SU-DHL-6 (cell line): ENCODE measurements around the gene MALRD1.

ENCODE experiments used
- H2AFZ ChIP-seq: fragments of 200-600 bp; sonication (generic); 2 replicates; pipeline ENCODE4 v1.6.1; 2014; ENCODE audit warnings: low read depth, mild to moderate bottlenecking, moderate library complexity, mixed read lengths, antibody characterized with exemption, low read length; ENCODE audit not compliant: severe bottlenecking
- H3F3A ChIP-seq: fragments of 200-600 bp; shearing (Covaris generic); 2 replicates; pipeline ENCODE4 v1.6.0; 2016; ENCODE audit warnings: antibody characterized with exemption, mild to moderate bottlenecking; ENCODE audit not compliant: insufficient read depth
- H3K27ac ChIP-seq: fragments of 200-600 bp; sonication (generic); 2 replicates; pipeline ENCODE4 v1.5.1; 2016; ENCODE audit warnings: low read depth, mild to moderate bottlenecking, low read length, moderate library complexity, mixed read lengths
- H3K27me3 ChIP-seq: fragments of 200-600 bp; sonication (generic), shearing (Covaris generic); 2 replicates; pipeline ENCODE4 v1.6.0; 2014; ENCODE audit warnings: mild to moderate bottlenecking, low read length
- H3K36me3 ChIP-seq: fragments of 200-600 bp; sonication (generic); 2 replicates; pipeline ENCODE4 v1.6.1; 2014; ENCODE audit warnings: mild to moderate bottlenecking, low read length, mixed read lengths
- H3K4me2 ChIP-seq: fragments of 300-600, 200-600 bp; shearing (Covaris generic), sonication (generic); 2 replicates; pipeline ENCODE4 v1.6.0; 2014; ENCODE audit warnings: low read length, low read depth, mild to moderate bottlenecking; ENCODE audit not compliant: poor library complexity, severe bottlenecking
- H3K4me3 ChIP-seq: fragments of 200-600 bp; sonication (generic); 2 replicates; pipeline ENCODE4 v1.5.1; 2014; ENCODE audit warnings: antibody characterized with exemption, low read length, mild to moderate bottlenecking, mixed read lengths; ENCODE audit not compliant: insufficient read depth, poor library complexity, severe bottlenecking
- H3K79me2 ChIP-seq: fragments of 200-600 bp; sonication (generic); 2 replicates; pipeline ENCODE4 v1.6.1; 2014; ENCODE audit warnings: mild to moderate bottlenecking, low read length, moderate library complexity; ENCODE audit not compliant: insufficient read depth
- H3K9ac ChIP-seq: fragments of 200-600 bp; sonication (generic); 2 replicates; pipeline ENCODE4 v1.7.0; 2014; ENCODE audit warnings: mild to moderate bottlenecking, low read length
- H3K9me2 ChIP-seq: fragments of 200-600 bp; sonication (generic); replicated peaks from 2 replicates; pipeline ENCODE4 v1.6.1; 2014; ENCODE audit warnings: low read length; ENCODE audit not compliant: insufficient read depth
- H3K9me3 ChIP-seq: fragments of 200-600 bp; sonication (generic); 2 replicates; pipeline ENCODE4 v1.6.1; 2014; ENCODE audit warnings: low read length, mixed read lengths; ENCODE audit not compliant: insufficient read depth
- H4K20me1 ChIP-seq: fragments of 200-600 bp; sonication (generic); 2 replicates; pipeline ENCODE4 v1.6.1; 2014; ENCODE audit warnings: low read depth, mild to moderate bottlenecking, antibody characterized with exemption, low read length, moderate library complexity, mixed read lengths
- EZH2phosphoT487 ChIP-seq: fragments of 200-600 bp; sonication (generic), shearing (Covaris generic); conservative IDR thresholded peaks from 2 replicates; pipeline ENCODE4 v1.6.1; 2018; ENCODE audit warnings: mild to moderate bottlenecking, antibody characterized with exemption, low read length, moderate library complexity, mixed read lengths
- TF ChIP-seq, protein P1 (sequence below): fragments of 200-600 bp; sonication (generic); IDR thresholded peaks from one replicate; pipeline ENCODE4 v1.5.1; 2017; ENCODE audit warnings: antibody characterized with exemption, mild to moderate bottlenecking, low read length, moderate library complexity; ENCODE audit not compliant: insufficient read depth, poor library complexity, severe bottlenecking

MALRD1 gene

DNA sequence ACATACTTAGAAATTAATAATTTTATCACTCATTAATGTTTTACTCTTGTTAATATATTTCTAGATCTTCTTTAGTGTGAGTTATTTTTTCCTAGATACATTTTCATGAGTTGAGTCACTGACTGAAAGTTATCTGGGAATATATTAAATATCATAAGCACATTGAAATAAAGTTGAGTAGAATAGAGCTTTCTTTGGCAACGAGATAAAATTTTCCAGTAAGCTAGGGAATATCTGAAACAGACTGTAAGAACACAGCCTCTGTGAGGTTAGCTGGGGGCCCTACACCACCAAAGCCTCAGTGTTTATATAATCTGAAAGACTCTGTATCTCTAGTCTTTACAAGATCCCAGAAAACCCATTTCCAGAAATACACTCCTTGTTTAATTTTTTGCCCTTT is 419.8 kb downstream of the MALRD1 start:
- Histone ChIP-seq H3K9me2 (no peaks in the 10 kb centered on the region), H3K36me3 (no peaks in the 10 kb centered on the region), H2AFZ (no peak overlapping the region), H3K27ac (no peak overlapping the region), H3K9ac (no peak overlapping the region), H3K4me3 (no peak overlapping the region), H3F3A (no peaks in the 10 kb centered on the region), H4K20me1 (no peaks in the 10 kb centered on the region), H3K4me2 (no peak overlapping the region), H3K79me2 (no peaks in the 10 kb centered on the region), H3K27me3 (no peaks in the 10 kb centered on the region), H3K9me3 (no peaks in the 10 kb centered on the region)
- no peak for TF ChIP-seq EZH2phosphoT487

DNA sequence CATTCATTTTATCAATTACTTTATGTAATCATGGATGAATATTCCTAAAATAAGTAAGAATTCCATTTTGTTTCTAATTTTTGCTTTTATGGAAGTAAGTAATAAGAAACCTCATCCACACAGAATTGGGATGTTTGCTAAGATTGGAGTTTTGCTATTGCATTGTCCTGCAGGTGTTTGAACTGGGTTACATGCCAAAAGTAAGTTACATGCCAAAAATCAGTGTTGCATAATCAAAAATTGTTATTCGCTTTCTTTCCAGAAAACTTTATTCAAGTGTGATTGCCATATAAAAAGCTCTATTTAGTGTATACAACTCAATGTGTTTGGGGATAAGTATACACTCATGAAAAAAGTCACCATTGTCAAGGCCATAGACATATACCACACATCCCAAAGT is 420.9 kb downstream of the MALRD1 start:
- no peak overlapping the region for H3K9ac ChIP-seq
- H3K79me2 ChIP-seq = no peaks in the 10 kb centered on the region
- no peak overlapping the region for H2AFZ ChIP-seq
- H3K36me3 ChIP-seq = no peaks in the 10 kb centered on the region
- H3F3A ChIP-seq = no peaks in the 10 kb centered on the region
- no peak overlapping the region for H3K4me3 ChIP-seq
- H3K27me3 ChIP-seq = no peaks in the 10 kb centered on the region
- H3K9me3 ChIP-seq = no peaks in the 10 kb centered on the region
- H3K27ac ChIP-seq = no peak overlapping the region
- no peak for TF ChIP-seq EZH2phosphoT487
- H3K4me2 ChIP-seq = no peak overlapping the region
- H4K20me1 ChIP-seq = no peaks in the 10 kb centered on the region
- no peaks in the 10 kb centered on the region for H3K9me2 ChIP-seq

DNA sequence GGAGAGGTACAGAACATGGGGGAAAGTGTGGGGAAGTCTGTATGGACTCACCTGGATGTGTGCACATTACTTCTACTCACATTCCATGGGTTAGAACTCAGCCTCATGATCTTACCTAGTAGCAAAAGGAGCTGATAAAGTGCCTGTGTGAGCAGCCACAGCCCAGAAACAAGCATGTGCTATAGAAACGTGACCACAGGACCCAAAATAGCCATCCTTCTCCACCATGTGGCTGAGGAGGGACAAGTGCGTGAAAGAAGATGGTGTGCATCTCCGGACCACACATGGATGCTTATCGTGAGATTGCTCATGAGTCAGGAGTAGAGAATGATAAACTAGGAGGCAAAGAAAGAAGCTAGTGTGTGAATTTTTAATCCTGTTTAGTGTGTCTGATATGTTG is 431.3 kb downstream of the MALRD1 start:
- H3K27ac ChIP-seq = no peak overlapping the region

DNA sequence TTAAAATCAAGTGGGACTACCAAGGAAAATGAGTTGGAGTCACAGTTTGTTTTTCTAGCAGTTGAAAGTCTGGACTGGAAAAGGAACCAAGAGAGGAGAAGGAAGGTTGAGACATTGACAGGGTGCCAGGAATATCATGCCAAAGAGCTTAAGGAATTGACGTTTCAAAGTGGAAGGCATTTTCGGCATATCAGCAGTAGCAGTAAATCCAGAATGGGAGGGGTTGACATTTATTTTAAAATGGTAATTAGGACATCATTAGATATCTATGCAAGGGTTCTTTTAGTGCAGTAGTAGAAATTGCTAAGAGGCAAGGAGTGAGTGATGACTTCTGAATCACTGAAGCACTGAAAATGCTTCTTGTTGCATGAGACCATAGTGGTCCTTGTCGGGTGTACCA is 431.8 kb downstream of the MALRD1 start:
- TF ChIP-seq EZH2phosphoT487 = no peak
- TF ChIP-seq, protein P1, sequence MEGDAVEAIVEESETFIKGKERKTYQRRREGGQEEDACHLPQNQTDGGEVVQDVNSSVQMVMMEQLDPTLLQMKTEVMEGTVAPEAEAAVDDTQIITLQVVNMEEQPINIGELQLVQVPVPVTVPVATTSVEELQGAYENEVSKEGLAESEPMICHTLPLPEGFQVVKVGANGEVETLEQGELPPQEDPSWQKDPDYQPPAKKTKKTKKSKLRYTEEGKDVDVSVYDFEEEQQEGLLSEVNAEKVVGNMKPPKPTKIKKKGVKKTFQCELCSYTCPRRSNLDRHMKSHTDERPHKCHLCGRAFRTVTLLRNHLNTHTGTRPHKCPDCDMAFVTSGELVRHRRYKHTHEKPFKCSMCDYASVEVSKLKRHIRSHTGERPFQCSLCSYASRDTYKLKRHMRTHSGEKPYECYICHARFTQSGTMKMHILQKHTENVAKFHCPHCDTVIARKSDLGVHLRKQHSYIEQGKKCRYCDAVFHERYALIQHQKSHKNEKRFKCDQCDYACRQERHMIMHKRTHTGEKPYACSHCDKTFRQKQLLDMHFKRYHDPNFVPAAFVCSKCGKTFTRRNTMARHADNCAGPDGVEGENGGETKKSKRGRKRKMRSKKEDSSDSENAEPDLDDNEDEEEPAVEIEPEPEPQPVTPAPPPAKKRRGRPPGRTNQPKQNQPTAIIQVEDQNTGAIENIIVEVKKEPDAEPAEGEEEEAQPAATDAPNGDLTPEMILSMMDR = no peak
- H3K4me2 ChIP-seq = no peak overlapping the region
- H3K79me2 ChIP-seq = no peaks in the 10 kb centered on the region
- no peaks in the 10 kb centered on the region for H3K9me3 ChIP-seq
- no peak overlapping the region for H2AFZ ChIP-seq
- H3K36me3 ChIP-seq = no peaks in the 10 kb centered on the region
- H3K9me2 ChIP-seq = no peaks in the 10 kb centered on the region
- H3K27ac ChIP-seq = no peak overlapping the region
- no peaks in the 10 kb centered on the region for H4K20me1 ChIP-seq
- no peaks in the 10 kb centered on the region for H3K27me3 ChIP-seq
- no peak overlapping the region for H3K4me3 ChIP-seq
- H3F3A ChIP-seq = no peaks in the 10 kb centered on the region
- H3K9ac ChIP-seq = no peak overlapping the region

More for the DNA sequence above, 431.3 kb downstream of the MALRD1 start:
- Histone ChIP-seq H3F3A (no peaks in the 10 kb centered on the region), H3K4me2 (no peak overlapping the region), H3K9me3 (no peaks in the 10 kb centered on the region), H3K36me3 (no peaks in the 10 kb centered on the region), H3K9me2 (no peaks in the 10 kb centered on the region), H3K9ac (no peak overlapping the region), H2AFZ (no peak overlapping the region), H3K4me3 (no peak overlapping the region), H3K79me2 (no peaks in the 10 kb centered on the region), H3K27me3 (no peaks in the 10 kb centered on the region), H4K20me1 (no peaks in the 10 kb centered on the region)
- TF ChIP-seq, protein P1 = no peak
- TF ChIP-seq EZH2phosphoT487 = no peak
